Esophagus muscularis mucosa (tissue), 3 donors: ENCODE results near the gene SIK2.

Experiments
- CTCF ChIP-seq, 3 experiments: fragments of 200-600 bp in 2 of 3; fragments of 450-650 bp in 1 of 3; sonication (generic) in 2 of 3; IDR thresholded peaks; one replicate each; pipeline ENCODE4 v1.5.1; 2017 to 2019; ENCODE audit warnings: antibody characterized with exemption in 3 of 3, mild to moderate bottlenecking in 2 of 3, moderate library complexity in 1 of 3
- POLR2A ChIP-seq: fragments of 450-650 bp; IDR thresholded peaks from one replicate; pipeline ENCODE4 v1.6.1; 2017; ENCODE audit warnings: antibody characterized with exemption, moderate library complexity, mild to moderate bottlenecking, low read depth

- TF ChIP-seq CTCF (IDR thresholded peaks at IDR 0.05) (no peak), POLR2A (no peak)
These were observed 57.2 kb downstream of the SIK2 start for GRCh38 chr11:111659201-111660115.
